NCI-H2196 (cell line): ENCODE results near the gene AFDN.

Experiments used
- DNase-seq: peaks from one replicate; lab custom pipeline; 2025; ENCODE audit not compliant: unreplicated experiment; lab: John Stamatoyannopoulos, UW

The AFDN gene

DNA sequence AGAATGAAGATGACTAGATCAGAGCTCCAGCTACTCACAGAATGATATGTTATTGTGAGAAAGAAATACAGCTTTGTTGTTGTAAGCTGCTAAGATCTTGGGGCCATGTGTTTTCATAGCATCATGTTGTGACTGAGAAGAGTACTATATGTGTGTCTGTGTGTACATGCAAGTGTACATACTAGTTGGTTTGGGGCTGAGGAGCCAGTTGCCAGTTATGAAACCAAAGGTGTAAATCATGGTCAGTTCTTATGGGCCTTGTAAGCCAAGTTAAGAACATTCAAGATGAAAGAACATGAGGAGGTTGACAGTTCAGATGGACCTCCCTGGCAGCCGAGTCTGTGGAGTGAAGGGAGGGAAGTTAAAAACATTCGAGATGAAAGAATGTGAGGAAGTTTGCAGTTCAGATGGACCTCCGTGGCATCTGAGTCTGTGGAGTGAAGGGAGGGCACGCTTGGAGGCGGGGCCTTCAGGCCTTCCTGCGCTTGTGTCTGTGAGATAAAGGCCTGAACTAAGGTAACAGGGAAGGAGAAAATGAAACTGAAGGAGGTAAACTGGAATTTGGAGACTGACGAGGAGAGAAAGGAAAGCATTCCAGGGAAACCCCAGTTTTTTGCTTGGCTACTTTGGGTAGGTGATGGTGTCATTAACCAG is 13.9 kb downstream of the AFDN start:
- DNase-seq: no peak

DNA sequence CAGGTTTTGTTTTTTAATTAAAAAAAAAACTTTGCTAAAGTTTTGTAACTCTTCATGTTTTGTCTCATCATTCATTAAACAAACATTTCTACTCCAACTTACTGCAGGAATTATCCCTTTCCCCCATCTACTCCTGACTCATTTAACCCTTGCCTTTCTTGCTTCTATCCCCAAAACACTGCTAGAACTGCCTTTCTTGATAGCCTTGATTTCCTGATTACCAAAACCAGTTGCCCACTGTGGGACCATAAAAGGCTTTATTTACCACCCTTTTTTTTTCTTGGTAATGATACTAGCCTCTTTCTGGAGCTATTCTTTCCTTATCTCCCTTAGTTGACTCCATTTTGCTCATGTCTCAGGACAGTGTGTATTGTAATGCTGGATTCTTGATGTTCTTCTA is 15.3 kb downstream of the AFDN start:
- DNase-seq: no peak

DNA sequence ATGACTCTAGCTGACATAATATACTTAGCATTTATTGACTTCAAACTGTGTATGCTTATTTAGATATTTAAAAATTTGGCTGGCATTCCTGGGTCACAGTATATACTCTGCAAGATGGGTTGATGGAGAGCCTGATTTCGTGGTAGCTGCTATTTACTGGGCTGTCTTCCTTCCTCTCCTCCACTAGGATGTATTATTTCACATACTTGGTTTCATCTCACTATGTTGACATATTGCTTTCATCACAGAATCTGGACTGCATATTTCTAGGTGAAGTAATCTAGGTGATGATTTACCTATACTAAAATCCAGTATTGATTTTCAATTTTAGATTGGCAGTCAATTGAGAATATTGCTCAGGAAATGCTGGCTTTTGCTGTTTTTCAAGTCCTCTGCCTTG is 15.7 kb downstream of the AFDN start:
- DNase-seq: no peak

DNA sequence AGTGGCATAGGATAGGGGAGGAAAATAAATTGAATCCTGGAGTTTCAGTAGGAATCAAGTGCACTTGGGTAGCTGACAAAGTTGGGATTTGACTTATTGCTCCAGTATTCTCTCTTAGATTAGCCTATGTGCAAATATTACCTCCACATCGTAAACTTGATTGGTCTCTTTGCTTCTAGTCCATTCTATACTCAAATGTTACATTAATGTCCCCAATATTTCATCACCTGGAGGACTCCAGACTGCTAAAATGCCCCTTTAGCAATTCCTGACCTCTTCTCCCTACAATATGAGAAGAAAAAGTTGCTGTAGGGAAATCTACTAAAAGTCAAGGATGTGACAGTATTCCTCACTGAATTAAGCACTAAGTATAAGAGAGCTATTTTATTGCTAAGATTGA is 16.3 kb downstream of the AFDN start:
- no peak for DNase-seq

DNA sequence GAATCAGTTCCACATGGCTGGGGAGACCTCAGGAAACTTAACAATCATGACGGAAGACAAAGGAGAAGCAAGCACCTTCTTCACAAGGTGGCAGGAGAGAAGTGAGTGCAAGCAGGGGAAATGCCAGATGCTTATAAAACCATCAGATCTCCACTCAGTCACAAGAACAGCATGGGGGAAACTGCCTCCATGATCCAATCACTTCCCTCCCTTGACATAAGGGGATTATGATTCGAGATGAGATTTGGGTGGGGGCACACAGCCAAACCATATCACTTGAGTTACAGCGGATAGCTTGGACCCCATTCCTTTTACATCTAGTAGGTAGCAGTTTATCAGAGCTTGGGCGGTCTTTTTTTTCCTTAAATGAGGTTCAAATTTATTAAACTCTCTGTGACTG is 19.1 kb downstream of the AFDN start:
- no peak for DNase-seq

DNA sequence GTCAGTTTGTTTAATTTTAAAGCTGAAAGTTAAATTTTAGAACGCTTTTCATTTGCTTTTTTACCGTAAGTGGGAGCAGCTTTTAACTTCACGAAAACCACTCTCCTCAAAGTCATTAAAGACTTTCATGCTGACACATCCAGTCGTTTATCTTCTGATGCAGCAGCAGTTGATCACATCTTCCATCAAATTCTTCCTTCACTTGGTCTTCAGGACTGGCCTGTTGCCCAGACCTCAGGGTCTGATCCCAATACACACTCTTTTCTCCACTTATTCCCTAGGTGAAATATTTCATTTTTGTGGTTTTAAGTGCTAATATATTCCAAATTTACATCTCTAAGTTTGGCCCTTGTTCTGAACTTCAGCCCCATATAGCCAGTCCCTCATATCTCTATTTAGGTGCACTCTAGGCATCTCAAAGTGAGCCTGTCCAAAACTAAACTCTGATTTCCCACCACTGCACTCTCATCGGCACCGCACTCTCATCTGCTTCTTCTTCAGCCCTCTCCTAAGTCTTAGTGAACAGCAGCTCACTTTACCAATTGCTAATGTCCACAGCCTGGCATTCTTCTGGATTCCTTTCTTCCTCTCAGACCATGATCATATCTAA is 20.4 kb downstream of the AFDN start:
- DNase-seq: no peak

DNA sequence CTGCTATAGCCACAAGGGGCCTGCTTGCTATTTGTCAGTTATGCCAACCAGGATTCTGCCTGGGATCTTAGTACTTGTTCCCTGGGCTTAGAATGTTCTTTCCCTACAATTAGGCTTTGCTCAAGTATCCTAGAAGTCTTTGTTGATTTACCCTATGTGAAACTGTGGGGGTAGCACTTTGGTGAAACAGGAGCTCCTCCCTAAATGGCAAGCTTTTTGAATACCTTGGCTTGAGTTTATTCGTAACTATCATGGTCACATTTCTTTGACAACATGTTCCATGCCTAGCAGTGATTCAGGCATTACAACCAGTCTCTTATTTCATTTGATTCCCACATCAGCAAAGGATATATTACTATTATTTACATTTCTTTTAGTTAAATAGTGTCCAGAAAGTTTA is 21.2 kb downstream of the AFDN start:
- DNase-seq: no peak

DNA sequence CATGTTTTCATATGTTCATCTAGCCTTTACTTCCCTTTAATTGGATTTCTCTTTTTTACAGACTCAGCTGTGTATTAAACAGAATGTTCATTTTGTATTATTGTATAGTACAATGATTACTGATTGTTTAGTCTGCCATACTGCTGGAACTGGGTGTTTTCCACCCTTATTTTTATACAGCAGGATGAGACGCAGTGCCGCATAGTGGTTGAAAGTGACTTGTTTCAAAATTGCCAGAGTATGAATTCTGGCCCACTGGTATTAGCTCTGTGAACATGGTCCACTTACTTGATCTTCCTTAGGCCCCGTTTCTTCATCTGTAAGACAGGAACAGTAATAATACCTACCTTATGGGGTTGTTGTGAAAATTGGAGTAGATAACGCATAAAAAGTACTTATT is 22.1 kb downstream of the AFDN start:
- no peak for DNase-seq

DNA sequence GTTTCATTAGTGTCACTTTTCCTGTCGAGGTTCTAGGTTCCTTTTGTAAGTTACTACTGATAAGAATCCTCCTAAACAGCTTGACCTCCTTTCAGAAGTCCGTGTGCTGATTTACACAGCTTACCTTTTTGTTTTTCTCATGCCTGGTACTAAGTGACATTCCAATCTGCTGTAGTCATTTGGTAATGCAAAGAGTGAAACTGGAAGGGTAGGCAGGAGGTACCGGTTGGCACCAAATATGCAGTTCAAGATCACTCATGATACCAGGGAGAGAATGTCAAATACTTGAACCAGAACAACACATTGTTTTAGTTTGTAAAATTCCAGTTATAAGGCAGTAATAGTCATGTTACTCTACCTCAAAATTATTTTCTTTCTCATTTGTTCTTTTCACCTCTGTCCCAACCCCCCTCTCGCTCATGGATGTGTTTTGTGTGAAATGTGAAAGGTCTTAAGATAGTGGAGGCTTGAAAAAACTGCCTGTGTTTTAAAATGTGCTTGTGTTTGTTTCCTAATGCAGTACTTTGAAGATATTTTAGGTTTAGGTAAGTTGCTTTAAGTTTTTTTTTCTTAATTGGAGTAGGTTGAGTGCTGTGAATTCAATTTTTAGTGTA is 23.2 kb downstream of the AFDN start:
- DNase-seq: no peak

DNA sequence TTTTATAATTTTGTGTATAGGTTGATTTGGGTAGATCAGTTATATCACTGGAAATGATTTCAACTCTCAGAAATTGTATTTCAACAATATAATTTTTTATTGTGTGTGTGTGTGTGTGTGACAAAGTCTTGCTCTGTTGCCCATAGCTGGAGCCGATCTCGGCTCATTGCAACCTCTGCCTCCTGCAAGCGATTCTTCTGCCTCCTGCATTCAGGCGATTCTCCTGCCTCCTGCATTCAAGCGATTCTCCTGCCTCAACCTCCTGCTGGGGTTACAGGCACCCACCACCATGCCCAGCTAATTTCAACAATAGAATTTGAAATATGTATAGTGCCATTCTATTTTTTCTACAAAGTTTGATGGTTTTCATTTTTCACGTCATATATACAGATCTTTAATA is 24.1 kb downstream of the AFDN start:
- DNase-seq: no peak

DNA sequence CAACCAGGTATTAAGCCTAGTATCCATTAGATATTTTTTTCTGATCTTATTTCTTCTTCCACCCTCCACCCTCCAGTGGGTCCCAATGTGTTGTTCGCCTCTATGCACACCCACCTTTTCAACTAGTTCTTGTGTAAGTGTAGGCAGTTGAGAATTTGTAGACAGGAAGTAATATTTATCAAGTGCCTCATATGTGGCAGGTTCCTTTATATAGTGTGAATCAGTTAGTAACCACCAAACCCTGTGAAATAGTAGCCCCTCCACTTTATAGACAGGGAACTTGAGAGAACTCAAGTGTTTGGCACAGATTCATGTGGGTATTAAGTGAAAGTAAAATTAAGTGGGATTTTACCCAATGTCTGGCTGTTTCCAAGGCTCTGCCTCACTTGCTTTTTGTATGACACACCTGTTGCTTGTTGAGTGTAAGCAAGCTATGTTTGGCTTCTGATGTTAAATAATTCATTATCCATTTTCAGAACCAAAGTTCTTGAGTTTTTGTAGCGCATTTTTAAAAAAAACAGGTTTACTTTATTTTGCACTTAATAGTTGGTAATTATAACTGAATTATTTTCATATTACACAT is 24.8 kb downstream of the AFDN start:
- DNase-seq: no peak

DNA sequence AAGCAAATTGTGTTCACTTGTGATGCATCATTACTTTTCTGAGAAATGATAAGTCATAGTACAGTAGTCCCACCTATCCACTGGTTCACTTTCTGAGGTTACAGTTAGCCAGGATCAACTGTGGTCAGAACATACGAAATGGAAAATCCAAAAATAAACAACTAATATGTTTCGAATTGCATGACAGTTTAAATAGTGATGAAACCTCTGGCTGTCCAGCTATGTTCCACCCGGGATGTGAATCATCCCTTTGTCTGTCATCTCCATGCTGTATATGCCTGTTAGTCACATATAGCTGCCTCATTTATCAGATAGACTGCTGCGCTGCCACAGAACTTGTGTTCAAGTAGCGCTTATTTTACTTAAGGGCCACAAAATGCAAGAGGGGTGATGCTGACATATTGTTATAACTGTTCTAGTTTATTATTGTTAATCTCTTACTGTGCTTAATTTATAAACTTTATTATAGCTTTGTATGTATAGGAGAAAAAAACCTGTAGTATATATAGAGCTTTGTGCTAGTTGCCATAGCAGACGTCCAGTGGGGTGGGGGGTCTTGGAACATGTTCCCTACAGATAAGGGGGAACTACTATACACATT is 29.2 kb downstream of the AFDN start:
- no peak for DNase-seq

DNA sequence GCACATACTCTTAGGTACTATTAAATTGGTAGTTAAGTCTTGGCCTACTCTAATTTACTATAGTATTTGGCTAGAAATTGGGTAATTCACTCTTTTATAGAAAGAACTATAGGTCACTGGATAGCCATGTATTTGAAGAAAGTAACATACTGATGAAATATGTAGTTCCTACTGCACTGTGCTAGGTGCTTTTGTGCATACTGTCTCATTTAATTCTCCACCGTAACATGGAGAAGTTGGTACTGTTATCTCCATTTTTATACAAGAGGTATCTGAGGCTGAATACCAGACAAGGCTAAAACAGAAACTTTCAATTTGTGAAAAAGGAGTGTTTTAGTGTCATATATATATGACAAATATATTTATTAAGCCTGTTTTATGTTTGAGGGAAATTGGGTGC is 29.8 kb downstream of the AFDN start:
- no peak for DNase-seq

DNA sequence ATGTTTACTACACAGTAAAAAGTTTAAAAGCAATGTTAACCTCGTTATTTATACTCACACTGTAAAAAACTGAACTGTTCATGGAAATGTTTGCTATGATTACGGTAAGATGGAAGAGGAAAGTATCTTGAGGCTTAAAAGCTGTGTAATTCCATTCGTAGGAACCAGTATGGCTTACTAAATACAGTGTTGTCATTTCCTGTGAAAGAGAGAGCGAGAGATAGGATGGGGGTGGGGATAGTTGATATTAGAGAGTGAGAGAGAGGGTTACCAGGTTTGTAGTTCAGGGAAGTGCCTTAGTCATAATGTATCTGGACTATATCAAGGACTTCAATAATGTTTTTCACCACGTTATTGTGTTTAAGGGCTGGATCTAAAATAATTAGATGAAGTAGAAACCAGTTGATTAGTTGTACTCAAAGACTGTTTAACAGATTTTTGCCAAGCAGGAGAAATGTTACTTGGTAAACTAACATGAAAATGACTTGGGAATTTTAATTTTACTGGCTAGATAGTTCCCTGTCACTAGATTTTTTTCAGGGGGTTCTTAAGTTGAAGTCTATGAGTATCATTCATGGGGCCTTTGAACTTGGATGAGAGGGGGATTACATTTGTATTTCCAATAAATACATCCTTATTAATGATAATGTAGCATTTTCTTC is 30.4 kb downstream of the AFDN start:
- DNase-seq: no peak

DNA sequence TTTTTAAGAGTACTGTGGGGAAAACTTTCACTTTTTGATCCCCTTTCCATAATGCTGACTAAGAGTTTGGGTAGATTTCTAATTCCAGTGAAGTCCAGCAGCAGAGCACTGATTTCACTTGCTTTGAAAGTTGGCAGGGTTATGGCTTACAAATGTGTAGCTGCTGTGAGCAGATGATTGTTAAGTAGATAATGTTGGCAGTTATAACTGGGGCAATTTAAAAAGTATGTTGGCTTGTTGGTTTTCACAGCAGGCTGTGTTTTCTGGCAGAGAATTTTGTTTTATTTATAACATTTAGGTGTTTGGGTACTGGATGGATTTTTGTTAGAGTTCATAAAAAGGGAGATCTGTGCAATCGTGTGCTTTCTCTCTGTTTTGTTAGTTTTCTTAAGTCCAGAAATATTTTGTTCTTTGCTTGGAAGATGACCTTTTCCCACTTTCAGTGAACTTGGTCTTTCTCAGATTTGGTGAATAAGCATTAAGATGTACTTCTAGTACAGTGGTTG is 31.4 kb downstream of the AFDN start:
- DNase-seq: no peak

DNA sequence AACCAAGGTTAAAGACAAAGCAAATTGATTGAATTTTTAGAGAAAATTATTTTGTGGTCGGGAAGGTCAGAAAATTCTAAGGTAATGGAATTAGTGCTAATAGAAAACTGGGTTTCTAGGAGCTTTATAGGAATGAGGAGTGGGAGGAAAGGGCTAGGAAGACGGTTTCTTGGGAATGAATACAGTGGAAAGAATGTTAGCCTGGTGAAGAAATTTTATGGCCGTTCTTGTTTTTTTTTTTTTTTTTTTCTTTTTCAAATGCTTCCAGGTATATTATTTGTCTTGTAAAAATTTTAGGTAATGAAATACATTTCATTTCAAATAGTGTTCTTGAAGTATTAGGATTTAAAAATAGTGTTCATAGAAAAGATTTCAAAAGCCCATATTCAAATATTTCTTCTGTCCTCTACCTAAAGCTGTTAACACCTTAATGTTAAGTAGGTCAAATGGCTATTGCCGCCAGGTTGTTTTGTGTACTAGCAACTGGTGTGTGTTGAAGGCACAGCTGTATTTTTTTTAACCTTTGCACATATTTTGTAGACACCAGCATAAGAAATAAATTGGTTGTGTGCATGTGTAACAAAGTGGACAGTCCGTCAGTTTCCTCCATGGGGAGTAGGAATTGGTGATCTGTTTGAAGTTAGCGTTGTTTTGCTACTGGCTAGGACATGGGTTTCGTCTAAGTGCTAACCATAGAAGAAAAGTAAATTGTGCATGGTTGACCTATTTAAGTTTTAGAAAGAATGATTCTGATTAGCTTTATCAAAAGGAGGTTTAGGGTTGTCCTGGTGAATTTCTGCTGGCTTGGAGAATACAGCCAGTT is 32.3 kb downstream of the AFDN start:
- DNase-seq: no peak

DNA sequence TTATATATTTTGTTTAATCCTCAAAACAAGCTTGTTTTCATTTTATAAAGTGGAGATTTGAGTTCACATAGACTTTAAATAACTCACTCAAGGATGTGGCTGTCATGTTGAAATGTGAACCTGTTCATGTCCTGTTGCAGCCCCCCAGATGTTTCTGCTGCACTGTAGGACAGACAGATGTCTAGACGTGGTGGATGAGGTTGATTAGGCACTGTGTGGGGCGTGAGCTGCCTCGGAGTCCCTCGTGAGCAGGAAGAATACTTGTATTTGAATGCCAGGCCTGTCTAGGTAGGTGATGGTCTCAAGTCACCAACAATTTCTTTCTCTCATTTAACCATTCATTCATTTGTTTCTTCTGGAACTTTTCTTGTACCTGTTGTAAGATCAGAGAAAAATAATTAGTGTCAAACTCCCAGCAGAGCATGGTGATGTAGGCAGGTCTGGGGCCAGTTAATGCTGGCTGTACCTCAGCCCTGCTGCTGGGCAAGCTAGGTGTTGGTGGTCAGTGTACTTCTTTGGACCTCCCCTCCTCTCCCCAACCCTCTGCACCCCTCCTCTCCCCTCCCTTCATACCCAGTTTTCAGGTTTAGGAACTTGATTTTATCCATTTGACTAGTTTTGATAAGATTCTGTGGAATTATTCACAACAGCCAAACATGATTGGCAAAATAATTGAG is 34.0 kb downstream of the AFDN start:
- DNase-seq: no peak

DNA sequence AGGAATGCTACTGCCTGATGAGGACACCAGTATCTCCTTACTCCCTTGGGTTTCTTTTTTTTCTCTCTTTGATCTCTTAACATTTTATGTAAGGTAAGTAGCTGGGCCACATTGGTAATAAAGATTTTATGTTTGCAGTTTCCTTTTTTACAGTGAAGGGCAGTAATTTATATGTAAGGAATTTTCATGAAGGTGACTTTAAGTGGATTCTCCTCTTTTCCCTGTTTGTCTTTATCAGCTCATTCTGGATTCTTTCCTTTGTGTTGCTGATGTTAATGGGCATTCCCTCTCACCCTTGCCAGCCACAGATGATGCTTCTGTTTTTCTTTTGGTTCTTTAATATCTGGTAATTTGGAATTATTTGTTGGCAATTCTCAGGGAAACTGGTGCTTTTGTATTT is 34.7 kb downstream of the AFDN start:
- no peak for DNase-seq

DNA sequence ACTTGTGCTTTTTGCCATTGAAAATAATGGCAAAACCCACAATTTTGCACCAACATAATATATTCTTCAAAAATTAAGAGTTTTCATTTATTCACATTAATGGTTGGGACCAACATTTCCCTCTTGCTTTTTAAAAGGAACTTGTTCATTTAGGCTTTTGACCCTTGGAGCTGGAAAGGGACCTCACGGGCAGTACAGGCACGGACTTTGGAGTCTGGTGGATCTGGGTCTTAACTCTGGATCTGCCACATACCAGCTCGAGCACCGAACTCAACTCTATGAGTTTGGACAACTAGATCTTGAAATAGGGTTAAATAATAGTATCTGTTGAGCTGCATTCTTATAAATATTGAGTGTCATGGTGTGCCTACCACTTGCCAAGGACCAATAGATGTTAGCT is 37.2 kb downstream of the AFDN start:
- no peak for DNase-seq

DNA sequence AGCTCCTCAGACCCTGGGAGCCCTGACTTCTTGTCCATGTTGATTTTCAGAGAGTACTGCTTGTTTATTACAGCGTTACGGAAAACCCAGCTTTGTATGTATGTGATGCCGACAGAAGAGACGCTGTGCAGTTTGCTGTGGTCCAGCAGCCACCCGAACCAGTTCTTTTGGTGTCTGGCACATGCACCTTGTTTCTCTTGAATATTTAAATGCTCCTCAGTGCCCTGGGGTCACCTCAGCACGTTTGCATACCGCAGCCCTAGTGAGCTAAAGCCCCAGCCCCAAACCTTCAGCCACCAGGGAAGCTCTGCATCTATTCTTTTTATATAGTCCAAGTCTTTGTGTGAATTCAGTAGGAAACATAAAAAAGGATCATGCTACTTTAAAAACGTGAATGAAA is 39.9 kb downstream of the AFDN start:
- no peak for DNase-seq
